Uterus (tissue), 4 donors: Measurements from ENCODE around the gene NTRK3. TPM values are rescaled to one million over a fixed set of nuclear protein-coding genes. Genes with fewer than 3 reads are reported as not detected.
A peak's percentile ranks its signal among the peaks of the same experiment; 100 is the strongest.

Experiments
- DNase-seq, 2 donors: peaks; one replicate each; pipeline ENCODE4 v3.0.0-alpha.2; 2019 to 2020
- H3K27ac ChIP-seq, 2 donors: fragments of 200-600 bp; sonication (generic); 1 replicate in 1 of 2; 2 replicates in 1 of 2; pipeline ENCODE4 v1.5.1; 2016 to 2018
- H3K27me3 ChIP-seq, 2 donors: fragments of 200-600 bp; sonication (generic); one replicate each; pipeline ENCODE4 v1.5.1; 2018 to 2019; ENCODE audit warnings: control low read depth in 1 of 2
- H3K36me3 ChIP-seq, 2 donors: fragments of 200-600 bp; sonication (generic); one replicate each; pipeline ENCODE4 v1.5.1; 2019; ENCODE audit warnings: control low read depth in 1 of 2
- H3K4me1 ChIP-seq, 2 donors: fragments of 200-600 bp; sonication (generic); one replicate each; pipeline ENCODE4 v1.5.1; 2018 to 2019; ENCODE audit warnings: control low read depth in 1 of 2
- H3K4me3 ChIP-seq, 2 donors: fragments of 200-600 bp; sonication (generic); 1 replicate in 1 of 2; 2 replicates in 1 of 2; pipeline ENCODE4 v1.5.1; 2018 to 2019; ENCODE audit warnings: mild to moderate bottlenecking in 1 of 2
- H3K9me3 ChIP-seq, 2 donors: fragments of 200-600 bp; sonication (generic); one replicate each; pipeline ENCODE4 v1.5.1; 2019; ENCODE audit warnings: control low read depth in 1 of 2
- POLR2A ChIP-seq, 2 donors: fragments of 450-650 bp; IDR thresholded peaks; one replicate each; pipeline ENCODE4 v1.6.1; 2016; ENCODE audit warnings: antibody characterized with exemption in 2 of 2, mild to moderate bottlenecking in 1 of 2, moderate library complexity in 1 of 2
- intact Hi-C: fragments of 100-400 bp; cut with DNase I; formaldehyde crosslinking; loops from one replicate; pipeline ENCODE4 v1.15.1; 2023; ENCODE audit warnings: low total_unique reads
- total RNA-seq, 4 donors: library from RNA; depleted of rRNA in 3 of 4; stranded (reverse); fragments of >200 nt in 3 of 4; gene quantifications; one replicate each; pipeline versions ENCODE4 v1.1.0 to v1.2.4, GENCODE V29; 2014 to 2023
- TF ChIP-seq, protein P1 (sequence below), 4 experiments: fragments of 200-600 bp in 2 of 4; fragments of 450-650 bp in 2 of 4; sonication (generic) in 2 of 4; IDR thresholded peaks; one replicate each; pipeline ENCODE4 v1.5.1; 2016 to 2019; ENCODE audit warnings: antibody characterized with exemption in 4 of 4, mild to moderate bottlenecking in 2 of 4, moderate library complexity in 1 of 4
- donor health status: DM: yes; HTN: yes; CAD: no.

Gene NTRK3
- total RNA-seq, 4 donors from 2014 or later, result 6.9 to 47.0 (median 32.5) TPM

DNA sequence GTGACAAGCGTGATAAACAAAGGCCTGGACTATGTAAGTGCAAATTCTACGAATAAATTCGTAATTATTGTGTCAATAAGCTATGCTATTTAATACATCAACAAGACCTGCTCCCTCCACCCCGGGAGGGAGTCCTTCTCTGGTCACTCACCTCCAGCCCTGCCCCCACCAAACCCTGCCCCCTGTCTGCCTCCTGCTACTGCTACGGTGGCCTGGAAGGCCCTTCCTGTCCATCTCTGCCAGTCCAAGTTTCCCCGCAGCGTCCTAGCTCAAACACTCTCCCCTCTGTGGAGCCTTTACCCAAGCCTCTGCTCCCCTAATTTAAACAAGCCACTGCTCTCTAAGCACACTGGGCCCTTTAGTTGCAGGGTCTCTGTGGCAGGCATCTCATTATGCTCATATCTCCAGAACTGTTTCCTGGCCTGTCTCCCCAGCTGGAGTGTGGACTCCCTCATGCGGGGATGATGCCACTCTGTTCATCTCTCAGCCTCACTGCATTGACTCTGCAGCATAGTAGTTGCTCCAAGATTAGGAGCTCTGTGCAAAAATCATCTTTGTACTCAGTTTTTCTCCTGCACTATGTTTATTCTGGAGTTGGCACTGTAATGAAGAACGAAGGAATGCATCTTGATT lies 241.2 kb downstream of the NTRK3 start:
- no peaks in the 10 kb centered on the region for H3K9me3 ChIP-seq
- peak overlapping the region; percentile 45 to 48 for H3K27ac ChIP-seq
- TF ChIP-seq POLR2A (IDR thresholded peaks at IDR 0.05), result no peak
- TF ChIP-seq, protein P1, sequence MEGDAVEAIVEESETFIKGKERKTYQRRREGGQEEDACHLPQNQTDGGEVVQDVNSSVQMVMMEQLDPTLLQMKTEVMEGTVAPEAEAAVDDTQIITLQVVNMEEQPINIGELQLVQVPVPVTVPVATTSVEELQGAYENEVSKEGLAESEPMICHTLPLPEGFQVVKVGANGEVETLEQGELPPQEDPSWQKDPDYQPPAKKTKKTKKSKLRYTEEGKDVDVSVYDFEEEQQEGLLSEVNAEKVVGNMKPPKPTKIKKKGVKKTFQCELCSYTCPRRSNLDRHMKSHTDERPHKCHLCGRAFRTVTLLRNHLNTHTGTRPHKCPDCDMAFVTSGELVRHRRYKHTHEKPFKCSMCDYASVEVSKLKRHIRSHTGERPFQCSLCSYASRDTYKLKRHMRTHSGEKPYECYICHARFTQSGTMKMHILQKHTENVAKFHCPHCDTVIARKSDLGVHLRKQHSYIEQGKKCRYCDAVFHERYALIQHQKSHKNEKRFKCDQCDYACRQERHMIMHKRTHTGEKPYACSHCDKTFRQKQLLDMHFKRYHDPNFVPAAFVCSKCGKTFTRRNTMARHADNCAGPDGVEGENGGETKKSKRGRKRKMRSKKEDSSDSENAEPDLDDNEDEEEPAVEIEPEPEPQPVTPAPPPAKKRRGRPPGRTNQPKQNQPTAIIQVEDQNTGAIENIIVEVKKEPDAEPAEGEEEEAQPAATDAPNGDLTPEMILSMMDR (IDR thresholded peaks at IDR 0.05), result no peak
- no peaks in the 10 kb centered on the region for H3K36me3 ChIP-seq
- no peaks in the 10 kb centered on the region for H3K27me3 ChIP-seq
- H3K4me1 ChIP-seq, result peaks cover 0 to 3% of the 10 kb centered on the region in 2 donors
- intact Hi-C loops, result no loop called here
- peak; percentile 20 to 27 for DNase-seq
- H3K4me3 ChIP-seq, result no peak overlapping the region

DNA sequence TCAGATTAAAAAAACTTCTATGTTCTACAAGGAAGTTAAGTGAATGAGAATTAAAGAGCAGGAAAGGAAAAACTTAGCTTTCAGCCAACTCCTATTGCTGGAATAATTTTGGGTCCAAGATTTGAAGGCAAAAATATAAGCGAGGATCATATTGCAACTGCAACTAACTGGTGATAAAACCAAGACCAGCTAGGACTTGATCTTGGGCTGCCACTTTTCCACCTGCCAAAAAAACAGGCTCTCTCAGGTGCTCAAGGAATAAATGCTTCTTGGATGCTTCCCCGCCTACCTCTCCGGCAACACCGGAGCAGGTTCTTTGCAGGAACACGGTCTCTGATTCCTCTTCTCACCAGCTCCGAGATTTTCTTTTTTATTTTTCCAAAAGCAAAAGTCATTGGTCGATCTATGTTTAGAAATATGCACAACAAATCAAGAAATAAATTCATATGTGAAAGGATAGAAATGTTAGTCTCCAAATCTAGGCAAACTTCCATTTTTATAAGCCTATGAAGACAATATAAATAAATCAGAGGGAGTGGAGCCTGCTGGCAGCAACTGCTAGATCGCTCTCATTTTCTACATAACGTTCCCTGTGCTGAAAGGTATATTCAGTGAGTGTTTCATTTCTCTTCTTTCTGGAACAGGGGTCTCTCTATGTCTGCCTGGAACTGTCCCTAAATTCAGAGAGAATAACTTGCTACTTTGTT lies 241.9 kb downstream of the NTRK3 start:
- intact Hi-C loops, result no loop called here
- no peaks in the 10 kb centered on the region for H3K27me3 ChIP-seq
- no peaks in the 10 kb centered on the region for H3K9me3 ChIP-seq
- peaks cover 0 to 3% of the 10 kb centered on the region in 2 donors for H3K4me1 ChIP-seq
- H3K36me3 ChIP-seq, result no peaks in the 10 kb centered on the region
- H3K27ac ChIP-seq, result peak overlapping the region; percentile 45 to 48
- no peak overlapping the region for H3K4me3 ChIP-seq
- no peak for DNase-seq
- no peak for TF ChIP-seq POLR2A (IDR thresholded peaks at IDR 0.05)
- TF ChIP-seq, protein P1 (IDR thresholded peaks at IDR 0.05), result no peak

DNA sequence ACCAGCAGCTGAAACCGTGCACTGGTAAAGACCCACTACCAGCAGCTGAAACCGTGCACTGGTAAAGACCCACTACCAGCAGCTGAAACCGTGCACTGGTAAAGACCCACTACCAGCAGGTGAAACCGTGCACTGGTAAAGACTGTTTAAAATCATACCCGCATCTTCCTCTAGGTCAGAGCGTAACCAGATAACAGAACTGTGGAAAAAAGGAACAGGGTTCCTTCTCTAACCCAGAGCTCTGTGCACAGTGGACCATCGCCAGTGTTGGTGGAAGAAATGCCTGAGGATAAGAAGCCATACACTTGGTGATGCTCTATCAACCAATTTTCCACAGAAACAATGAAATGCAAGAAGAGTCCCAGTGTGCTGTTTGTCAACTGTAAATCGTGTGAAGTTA lies 243.4 kb downstream of the NTRK3 start:
- Histone ChIP-seq H3K9me3 (no peaks in the 10 kb centered on the region), H3K36me3 (no peaks in the 10 kb centered on the region), H3K4me3 (no peak overlapping the region), H3K27ac (no peak overlapping the region), H3K4me1 (peaks cover 0 to 3% of the 10 kb centered on the region in 2 donors), H3K27me3 (no peaks in the 10 kb centered on the region)
- intact Hi-C loops, result no loop called here
- no peak for DNase-seq
- TF ChIP-seq, protein P1 (IDR thresholded peaks at IDR 0.05), result no peak
- TF ChIP-seq POLR2A (IDR thresholded peaks at IDR 0.05), result no peak

DNA sequence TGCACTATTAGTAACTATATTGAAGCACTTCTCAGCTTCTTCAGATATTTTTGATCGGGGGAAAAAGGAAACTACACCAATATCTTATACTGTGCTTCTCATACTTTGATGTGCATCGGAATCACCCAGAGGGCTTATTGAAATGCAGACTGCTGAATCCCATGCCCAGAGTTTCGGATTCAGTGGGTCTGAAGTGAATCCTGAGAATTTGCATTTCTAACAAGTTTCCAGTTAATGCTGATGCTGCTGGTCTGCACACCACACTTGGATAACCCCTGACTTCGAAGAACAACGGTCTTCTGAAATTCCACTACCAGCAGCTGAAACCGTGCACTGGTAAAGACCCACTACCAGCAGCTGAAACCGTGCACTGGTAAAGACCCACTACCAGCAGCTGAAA lies 243.9 kb downstream of the NTRK3 start:
- no peaks in the 10 kb centered on the region for H3K9me3 ChIP-seq
- DNase-seq, result no peak
- H3K27me3 ChIP-seq, result no peaks in the 10 kb centered on the region
- H3K36me3 ChIP-seq, result no peaks in the 10 kb centered on the region
- H3K4me3 ChIP-seq, result no peak overlapping the region
- intact Hi-C loops, result no loop called here
- H3K27ac ChIP-seq, result no peak overlapping the region
- no peak for TF ChIP-seq POLR2A (IDR thresholded peaks at IDR 0.05)
- TF ChIP-seq, protein P1 (IDR thresholded peaks at IDR 0.05), result no peak
- H3K4me1 ChIP-seq, result peaks cover 0 to 3% of the 10 kb centered on the region in 2 donors

DNA sequence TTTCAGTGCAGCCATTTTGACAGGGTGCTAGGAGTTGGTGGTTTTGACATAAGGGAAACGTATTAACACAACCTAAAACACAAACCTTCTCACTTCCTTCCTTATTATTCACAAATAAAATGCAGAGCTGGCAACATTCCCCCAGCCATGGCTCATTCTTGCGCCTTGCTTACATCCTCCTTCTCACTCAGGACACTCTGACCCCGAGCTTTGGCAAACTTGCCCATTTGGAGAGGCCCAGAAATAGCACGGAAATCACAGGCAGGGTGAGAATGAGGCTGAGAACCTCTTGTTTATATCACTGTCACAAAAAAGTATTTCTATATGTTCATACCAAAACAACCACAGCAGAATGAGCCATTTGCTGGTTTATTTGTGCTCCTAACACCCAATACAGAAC lies 244.3 kb downstream of the NTRK3 start:
- H3K36me3 ChIP-seq, result no peaks in the 10 kb centered on the region
- no peak overlapping the region for H3K4me3 ChIP-seq
- no peaks in the 10 kb centered on the region for H3K9me3 ChIP-seq
- peak; percentile 22 to 28 for DNase-seq
- TF ChIP-seq POLR2A (IDR thresholded peaks at IDR 0.05), result no peak
- TF ChIP-seq, protein P1 (IDR thresholded peaks at IDR 0.05), result no peak
- H3K27me3 ChIP-seq, result no peaks in the 10 kb centered on the region
- intact Hi-C loops, result no loop called here
- no peak overlapping the region for H3K27ac ChIP-seq
- peaks cover 0 to 3% of the 10 kb centered on the region in 2 donors for H3K4me1 ChIP-seq
